ENCODE data around the gene STKLD1.

DNA sequence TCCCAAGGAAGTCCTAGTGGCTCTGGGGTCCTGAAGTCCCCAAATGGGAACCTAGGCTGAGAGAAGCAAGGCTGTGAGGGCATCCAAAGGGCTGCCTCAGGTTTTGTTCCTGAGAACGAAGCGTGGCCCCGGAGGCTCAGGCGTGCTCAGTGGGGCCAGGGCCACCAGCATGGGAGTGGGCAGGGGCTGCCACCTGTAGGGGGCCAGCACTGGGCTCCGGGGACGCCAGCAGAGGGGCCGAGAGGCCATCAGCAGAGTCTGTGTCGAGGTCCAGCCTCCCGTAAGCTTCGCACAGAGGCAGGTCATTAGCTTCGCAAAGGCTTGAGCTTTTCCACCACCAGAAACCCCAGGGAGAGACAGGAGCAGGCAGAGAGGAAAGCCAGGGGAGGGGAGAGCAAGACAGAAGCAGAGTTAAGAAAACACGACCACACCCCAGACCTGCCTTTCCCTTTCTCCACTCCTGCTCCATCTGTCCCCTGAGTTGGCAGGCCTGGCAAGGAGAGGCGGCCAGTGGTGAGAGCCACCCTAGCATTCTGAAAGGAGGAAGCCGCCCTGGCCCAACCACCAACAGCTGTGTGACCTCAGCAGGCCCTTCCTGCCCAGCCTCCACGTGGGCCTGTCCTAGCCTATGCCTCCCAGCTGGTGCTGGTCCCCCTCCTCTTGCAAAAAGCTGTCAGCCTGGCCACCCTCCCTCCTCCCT, 34.6 kb upstream of the STKLD1 start:
- no peak for TF ChIP-seq CTCF (IDR thresholded peaks at IDR 0.05)
- TF ChIP-seq POLR2AphosphoS5 (IDR thresholded peaks at IDR 0.05), result no peak

All from gastroesophageal sphincter (tissue), 3 donors.